Fibroblast of lung (primary cell): ENCODE results near the gene NT5C1A. TPM values are rescaled to one million over a fixed set of nuclear protein-coding genes. Genes with fewer than 3 reads are reported as not detected.

Experiments used
- DNase-seq, 2 donors: peaks; one replicate each; pipeline versions ENCODE4 v3.0.0 to v3.0.0-alpha.2; 2010; ENCODE audit warnings: low read depth in 2 of 2
- H2AFZ ChIP-seq: 2 replicates; pipeline ENCODE4 v1.5.1; 2012; ENCODE audit warnings: low read length, control low read depth, inconsistent platforms
- H3K27ac ChIP-seq: 2 replicates; pipeline ENCODE4 v1.5.1; 2011; ENCODE audit warnings: low read length, control low read depth; ENCODE audit not compliant: insufficient read depth
- H3K27me3 ChIP-seq: 2 replicates; pipeline ENCODE4 v1.5.1; 2011; ENCODE audit warnings: mild to moderate bottlenecking, low read length; ENCODE audit not compliant: control insufficient read depth, insufficient read depth
- H3K36me3 ChIP-seq: 2 replicates; pipeline ENCODE4 v1.5.1; 2011; ENCODE audit warnings: low read length; ENCODE audit not compliant: control insufficient read depth, insufficient read depth
- H3K4me1 ChIP-seq: 2 replicates; pipeline ENCODE4 v1.5.1; 2011; ENCODE audit warnings: low read length; ENCODE audit not compliant: control insufficient read depth, insufficient read depth; ENCODE audit errors: extremely low read depth
- H3K4me2 ChIP-seq: 2 replicates; pipeline ENCODE4 v1.5.1; 2011; ENCODE audit warnings: low read length, control low read depth; ENCODE audit not compliant: insufficient read depth; ENCODE audit errors: extremely low read depth
- H3K4me3 ChIP-seq, 4 experiments: fragments of 200-600 bp in 1 of 4; sonication (generic) in 1 of 4; replicated peaks in 1 of 4; 2 replicates each; pipeline ENCODE4 v1.5.1; 2011 to 2016; ENCODE audit warnings: low read length in 4 of 4, low read depth in 3 of 4, mild to moderate bottlenecking in 3 of 4, control low read depth in 2 of 4, inconsistent platforms in 1 of 4, mixed read lengths in 1 of 4; ENCODE audit not compliant: insufficient read depth in 1 of 4; ENCODE audit errors: control extremely low read depth in 1 of 4
- H3K79me2 ChIP-seq: 2 replicates; pipeline ENCODE4 v1.5.1; 2012; ENCODE audit warnings: mild to moderate bottlenecking, low read length, inconsistent platforms; ENCODE audit not compliant: control insufficient read depth, insufficient read depth
- H3K9ac ChIP-seq: 2 replicates; pipeline ENCODE4 v1.5.1; 2011; ENCODE audit warnings: mild to moderate bottlenecking, low read length, control low read depth; ENCODE audit not compliant: insufficient read depth
- H3K9me3 ChIP-seq: 2 replicates; pipeline ENCODE4 v1.5.1; 2012; ENCODE audit warnings: low read depth, low read length; ENCODE audit not compliant: control insufficient read depth, insufficient read depth
- H4K20me1 ChIP-seq: 2 replicates; pipeline ENCODE4 v1.5.1; 2011; ENCODE audit warnings: low read length; ENCODE audit not compliant: control insufficient read depth, insufficient read depth; ENCODE audit errors: extremely low read depth
- CTCF ChIP-seq, 2 donors: IDR thresholded peaks in 1 of 2; conservative IDR thresholded peaks in 1 of 2; 1 replicate in 1 of 2; 2 replicates in 1 of 2; pipeline ENCODE4 v1.5.1; 2011 to 2012; ENCODE audit warnings: low read length in 2 of 2, control low read depth in 1 of 2, inconsistent platforms in 1 of 2, low read depth in 1 of 2, mild to moderate bottlenecking in 1 of 2
- EZH2 ChIP-seq: IDR thresholded peaks from 2 replicates; pipeline ENCODE4 v1.5.1; 2012; ENCODE audit warnings: low read length, control low read depth, mild to moderate bottlenecking; ENCODE audit errors: missing control alignments
- polyA plus RNA-seq, 2 donors: library from polyadenylated mRNA; depleted of rRNA in 1 of 2; stranded (reverse) in 1 of 2; unstranded in 1 of 2; fragments of >200 nt; gene quantifications; 2 replicates each; pipeline ENCODE4 v1.2.1, GENCODE V29; 2011 to 2012; ENCODE audit warnings: missing spikeins in 1 of 2
- total RNA-seq: library from RNA; depleted of rRNA; stranded (reverse); fragments of >200 nt; gene quantifications from 2 replicates; pipeline ENCODE4 v1.2.1, GENCODE V29; 2014

Gene NT5C1A
- total and polyA plus RNA-seq, 2 donors (not counting 1 experiment from before 2014, with no cell fraction given), result not detected

- no peak overlapping the region for H2AFZ ChIP-seq
- peaks cover 4% of the 10 kb centered on the region for H3K4me1 ChIP-seq
- no peaks in the 10 kb centered on the region for H3K36me3 ChIP-seq
- H3K4me2 ChIP-seq, result no peak overlapping the region
- peak; percentile 57 to 63 for DNase-seq
- H3K27me3 ChIP-seq, result peaks cover 42% of the 10 kb centered on the region
- no peaks in the 10 kb centered on the region for H3K9me3 ChIP-seq
- TF ChIP-seq CTCF (conservative IDR thresholded peaks at IDR 0.05 in 1 of 2, IDR thresholded peaks at IDR 0.05 in 1 of 2; ENCODE audit: low read depth in 1 of 2, low read length in 2 of 2), result no peak
- no peak for TF ChIP-seq EZH2
- no peak overlapping the region for H3K9ac ChIP-seq
- H3K27ac ChIP-seq, result no peak overlapping the region
- no peak overlapping the region for H3K4me3 ChIP-seq
- H4K20me1 ChIP-seq, result no peaks in the 10 kb centered on the region
- H3K79me2 ChIP-seq, result no peaks in the 10 kb centered on the region
Observed at GRCh38 chr1:39632682-39633417, 39.1 kb downstream of the NT5C1A start.

DNA sequence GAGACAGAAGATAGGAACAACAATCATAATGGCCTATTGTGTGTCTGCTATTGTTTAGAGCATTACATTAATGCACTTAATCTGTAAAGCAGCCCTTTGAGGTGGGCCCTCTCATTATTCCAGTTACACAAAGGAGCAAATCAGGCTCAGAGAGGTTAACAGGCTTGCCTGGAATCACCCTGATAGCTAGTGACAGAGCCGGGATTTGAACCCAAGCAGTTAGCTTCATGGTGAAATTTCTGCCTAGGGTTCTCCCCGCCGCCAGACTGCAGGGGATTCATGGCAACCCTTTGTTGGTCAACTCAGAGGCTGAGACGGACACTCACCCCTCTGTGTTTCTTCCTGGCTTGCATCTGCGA, 39.6 kb downstream of the NT5C1A start:
- Histone ChIP-seq H4K20me1 (no peaks in the 10 kb centered on the region), H3K79me2 (no peaks in the 10 kb centered on the region), H3K9me3 (no peaks in the 10 kb centered on the region), H3K36me3 (no peaks in the 10 kb centered on the region), H3K4me1 (peaks cover 4% of the 10 kb centered on the region), H3K27me3 (peaks cover 36% of the 10 kb centered on the region), H3K27ac (no peak overlapping the region), H3K4me2 (no peak overlapping the region), H2AFZ (no peak overlapping the region), H3K9ac (no peak overlapping the region), H3K4me3 (no peak overlapping the region)
- TF ChIP-seq CTCF (conservative IDR thresholded peaks at IDR 0.05 in 1 of 2, IDR thresholded peaks at IDR 0.05 in 1 of 2; ENCODE audit: low read depth in 1 of 2, low read length in 2 of 2) (no peak), EZH2 (peak; percentile 52)
- DNase-seq, result no peak

DNA sequence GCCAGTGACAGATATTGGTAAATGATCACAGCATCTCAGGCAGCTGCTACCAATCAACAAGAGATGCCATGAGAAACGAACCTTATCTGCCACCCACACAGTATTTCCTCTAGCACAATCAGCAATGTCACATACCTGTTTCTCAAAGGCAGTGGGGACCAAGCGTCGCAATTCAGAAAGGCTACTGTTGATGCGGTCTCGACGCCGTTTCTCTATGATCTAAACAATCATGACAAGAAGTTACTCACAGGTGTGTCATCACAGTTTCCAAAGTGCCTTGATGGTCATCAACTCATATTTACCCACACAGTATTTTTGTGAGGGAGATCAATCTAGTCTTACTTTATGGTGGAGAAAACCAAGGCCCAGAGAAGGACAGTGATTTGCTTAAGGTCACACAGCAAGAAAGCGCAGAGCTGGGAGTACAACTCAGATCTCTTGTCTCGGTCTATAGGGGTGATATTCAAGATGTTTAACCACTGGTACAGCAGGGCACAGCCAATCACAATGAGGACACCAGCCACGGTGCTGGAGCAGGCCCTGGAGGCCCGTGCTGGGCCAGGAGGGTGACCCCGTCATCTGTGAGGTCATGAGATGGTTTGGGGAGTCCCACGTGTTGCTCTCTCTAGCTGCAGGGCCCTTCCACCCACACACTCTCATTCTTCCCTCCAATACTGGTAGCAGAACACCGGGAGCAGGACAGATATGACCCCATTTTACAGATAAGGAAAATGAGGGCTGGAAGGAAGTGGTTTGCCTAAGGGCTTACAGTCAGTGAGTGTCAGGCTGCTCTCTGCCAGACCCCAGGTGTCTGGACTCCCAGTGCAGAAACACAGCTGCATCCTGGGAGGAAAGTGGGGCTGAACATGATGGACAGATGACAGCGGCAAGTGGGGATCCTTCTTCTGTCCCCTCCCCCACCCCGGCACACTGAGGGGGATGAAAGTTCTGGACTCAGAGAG, 40.3 kb downstream of the NT5C1A start:
- H3K36me3 ChIP-seq, result no peaks in the 10 kb centered on the region
- no peaks in the 10 kb centered on the region for H3K79me2 ChIP-seq
- peaks cover 4% of the 10 kb centered on the region for H3K4me1 ChIP-seq
- H3K9ac ChIP-seq, result no peak overlapping the region
- no peak overlapping the region for H3K27ac ChIP-seq
- no peaks in the 10 kb centered on the region for H3K9me3 ChIP-seq
- H3K4me2 ChIP-seq, result no peak overlapping the region
- TF ChIP-seq EZH2, result no peak
- H3K4me3 ChIP-seq, result no peak overlapping the region
- H4K20me1 ChIP-seq, result no peaks in the 10 kb centered on the region
- H3K27me3 ChIP-seq, result peaks cover 33% of the 10 kb centered on the region
- no peak overlapping the region for H2AFZ ChIP-seq
- no peak for DNase-seq
